BLaER1 treated with 17β-estradiol and CSF1 and Interleukin-3, amounts not matched to agents 10 nM and 100 nM (cell line): ENCODE results near the gene ETFA.

Source experiments
- H3K27ac ChIP-seq, 11 experiments: shearing (Covaris generic); formaldehyde crosslinking; 2 replicates each; pipeline ENCODE4 v1.8.1; 2022
- H3K27me3 ChIP-seq, 11 experiments: shearing (Covaris generic); formaldehyde crosslinking; 2 replicates each; pipeline ENCODE4 v1.8.1; 2022
- H3K36me3 ChIP-seq, 11 experiments: shearing (Covaris generic); formaldehyde crosslinking; 2 replicates each; pipeline ENCODE4 v1.8.1; 2022
- H3K4me1 ChIP-seq, 10 experiments: shearing (Covaris generic); formaldehyde crosslinking; 2 replicates each; pipeline ENCODE4 v1.8.1; 2022
- H3K4me2 ChIP-seq, 11 experiments: shearing (Covaris generic); formaldehyde crosslinking; 2 replicates each; pipeline ENCODE4 v1.8.1; 2022
- H3K4me3 ChIP-seq, 10 experiments: shearing (Covaris generic); formaldehyde crosslinking; 2 replicates each; pipeline ENCODE4 v1.8.1; 2022
- H3K9ac ChIP-seq, 11 experiments: shearing (Covaris generic); formaldehyde crosslinking; 2 replicates each; pipeline ENCODE4 v1.8.1; 2022
- H3K9me3 ChIP-seq, 11 experiments: shearing (Covaris generic); formaldehyde crosslinking; replicated peaks in 1 of 11; 2 replicates each; pipeline ENCODE4 v1.8.1; 2022
- H4K20me1 ChIP-seq, 11 experiments: shearing (Covaris generic); formaldehyde crosslinking; 2 replicates each; pipeline ENCODE4 v1.8.1; 2022
- Cebpa-rat ChIP-seq, 11 experiments: shearing (Covaris generic); IDR thresholded peaks; 2 replicates each; pipeline ENCODE4 v1.8.1; 2022

ETFA gene

GRCh38 chr15:76311100-76311953 is at the start of gene ETFA:
Gene ETFA (minus strand): TSS chr15:76311469. CDS start chr15:76311388, 81 bp downstream.
- H3K9ac ChIP-seq = peak within 1 kb of the TSS; percentile 95 to 99 (median 96)
- peaks cover 11 to 34% (median 18%) of the 10 kb centered on the region in 10 experiments for H3K4me1 ChIP-seq
- TF ChIP-seq Cebpa-rat (IDR thresholded peaks at IDR 0.05) = no peak

GRCh38 chr15:76360416-76360815 is 49.1 kb upstream of the ETFA start:
- Histone ChIP-seq H3K27me3 (no peaks in the 10 kb centered on the region), H3K4me1 (no peaks in the 10 kb centered on the region), H3K4me3 (no peak overlapping the region), H3K36me3 (no peaks in the 10 kb centered on the region; a peak in 1 of 22 replicates), H3K9ac (no peak overlapping the region), H4K20me1 (no peaks in the 10 kb centered on the region), H3K4me2 (no peak overlapping the region), H3K27ac (no peak overlapping the region), H3K9me3 (no peaks in the 10 kb centered on the region)
- TF ChIP-seq Cebpa-rat (IDR thresholded peaks at IDR 0.05) = no peak

More at GRCh38 chr15:76311100-76311953, at the start of gene ETFA:
- Histone ChIP-seq H3K27ac (peak within 1 kb of the TSS; percentile 90 to 99 (median 95)), H3K36me3 (peaks cover 0 to 30% (median 18%) of the 10 kb centered on the region in 11 experiments; a peak in 16 of 22 replicates), H3K9me3 (0 out of 22 replicates have a peak, but pooled peaks cover 0 to 2% (median 0%) of the 10 kb centered on the region in 11 experiments), H3K27me3 (no peaks in the 10 kb centered on the region), H4K20me1 (peaks cover 15 to 41% (median 36%) of the 10 kb centered on the region in 11 experiments; a peak in 18 of 22 replicates), H3K4me3 (peak within 1 kb of the TSS; percentile 79 to 93 (median 87)), H3K4me2 (peak within 1 kb of the TSS; percentile 79 to 93 (median 87))

DNA sequence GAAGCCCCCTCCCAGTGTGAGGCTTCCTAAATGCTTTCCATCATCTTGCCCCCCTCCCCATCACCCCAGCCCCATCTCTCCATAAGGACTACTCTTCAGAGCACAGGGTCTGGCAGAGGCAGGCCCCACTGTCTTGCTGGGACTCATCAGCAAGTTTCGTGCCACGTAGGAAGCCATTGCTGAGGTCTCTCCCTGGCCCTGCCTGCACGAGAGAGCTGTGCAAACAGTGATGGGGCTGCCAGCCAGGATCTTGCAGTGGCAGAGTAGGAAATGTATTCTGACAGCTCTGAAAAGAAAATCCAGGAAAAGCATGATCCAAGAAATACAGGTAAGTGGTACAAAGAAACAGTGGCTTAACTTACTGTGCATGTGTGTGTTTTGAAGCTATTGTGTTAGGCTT is 47.9 kb upstream of the ETFA start:
- no peak for TF ChIP-seq Cebpa-rat (IDR thresholded peaks at IDR 0.05)
- no peaks in the 10 kb centered on the region for H3K36me3 ChIP-seq
- H3K4me2 ChIP-seq = no peak overlapping the region
- no peaks in the 10 kb centered on the region for H3K27me3 ChIP-seq
- no peaks in the 10 kb centered on the region for H3K4me1 ChIP-seq
- no peaks in the 10 kb centered on the region for H3K9me3 ChIP-seq
- no peak overlapping the region for H3K9ac ChIP-seq
- no peak overlapping the region for H3K27ac ChIP-seq
- H4K20me1 ChIP-seq = 0 out of 22 replicates have a peak, but pooled peaks cover 0 to under 1% (median 0%) of the 10 kb centered on the region in 11 experiments
- no peak overlapping the region for H3K4me3 ChIP-seq

DNA sequence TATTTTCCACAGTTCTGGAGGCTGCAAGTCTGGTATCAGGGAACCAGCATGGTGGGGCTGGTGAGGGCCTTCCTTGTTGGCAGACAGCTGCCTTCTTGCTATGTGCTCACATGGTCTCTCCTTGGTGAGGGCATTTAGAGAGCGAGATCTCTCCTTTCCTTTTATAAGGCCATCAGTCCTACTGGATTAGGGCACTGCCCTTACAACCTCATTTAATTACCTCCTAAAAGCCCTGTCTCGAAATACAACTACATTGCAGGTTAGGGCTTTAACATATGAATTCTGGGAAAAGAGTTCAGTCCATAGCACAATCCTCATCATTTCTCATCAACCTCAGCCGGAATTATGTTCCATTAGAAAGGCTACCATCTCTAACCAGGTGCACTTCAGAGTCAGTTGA is 47.2 kb upstream of the ETFA start:
- no peak overlapping the region for H3K4me3 ChIP-seq
- H3K36me3 ChIP-seq = no peaks in the 10 kb centered on the region
- no peak overlapping the region for H3K4me2 ChIP-seq
- no peak for TF ChIP-seq Cebpa-rat (IDR thresholded peaks at IDR 0.05)
- 0 out of 22 replicates have a peak, but pooled peaks cover 0 to 4% (median 0%) of the 10 kb centered on the region in 11 experiments for H4K20me1 ChIP-seq
- no peaks in the 10 kb centered on the region for H3K27me3 ChIP-seq
- H3K27ac ChIP-seq = no peak overlapping the region
- H3K4me1 ChIP-seq = no peaks in the 10 kb centered on the region
- no peak overlapping the region for H3K9ac ChIP-seq
- no peaks in the 10 kb centered on the region for H3K9me3 ChIP-seq

DNA sequence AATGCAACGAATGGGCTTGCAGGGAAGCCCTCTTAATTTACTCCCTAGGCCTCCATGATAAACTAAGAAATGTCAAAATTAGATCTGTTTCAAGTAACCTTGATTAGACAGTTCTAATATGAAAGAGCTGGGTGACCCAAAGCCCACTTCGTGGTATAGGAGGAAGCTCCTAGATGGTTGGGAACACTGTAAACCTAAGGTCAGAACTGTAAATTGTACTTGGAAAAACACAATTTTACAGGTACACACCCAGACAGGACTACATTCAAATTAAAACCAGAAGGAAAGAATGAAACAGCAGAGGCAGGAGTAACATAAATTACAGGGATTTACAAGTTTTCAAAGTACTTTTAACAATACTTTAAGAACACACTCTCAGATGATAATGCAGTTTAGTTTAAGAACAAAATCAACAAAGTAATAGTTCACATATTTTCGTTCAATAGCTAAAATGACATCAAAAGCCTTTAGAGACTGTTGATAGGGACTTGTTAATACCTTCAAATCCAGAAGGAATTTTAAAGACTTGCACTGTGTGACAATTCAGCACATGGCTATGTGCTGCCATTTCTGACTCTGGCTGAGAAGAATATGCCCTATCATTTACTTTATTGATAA is 43.7 kb upstream of the ETFA start:
- Histone ChIP-seq H3K27ac (no peak overlapping the region), H3K4me2 (no peak overlapping the region), H4K20me1 (0 out of 22 replicates have a peak, but pooled peaks cover 0 to 4% (median 0%) of the 10 kb centered on the region in 11 experiments), H3K27me3 (peaks cover 0 to 5% (median 0%) of the 10 kb centered on the region in 11 experiments; a peak in 2 of 22 replicates), H3K4me3 (no peak overlapping the region), H3K4me1 (no peaks in the 10 kb centered on the region), H3K9ac (no peak overlapping the region), H3K36me3 (no peaks in the 10 kb centered on the region), H3K9me3 (no peaks in the 10 kb centered on the region)
- no peak for TF ChIP-seq Cebpa-rat (IDR thresholded peaks at IDR 0.05)

GRCh38 chr15:76353903-76354302 is 42.6 kb upstream of the ETFA start:
- no peak overlapping the region for H3K4me2 ChIP-seq
- TF ChIP-seq Cebpa-rat (IDR thresholded peaks at IDR 0.05) = no peak
- H3K4me3 ChIP-seq = no peak overlapping the region
- no peaks in the 10 kb centered on the region for H3K36me3 ChIP-seq
- no peaks in the 10 kb centered on the region for H3K9me3 ChIP-seq
- no peak overlapping the region for H3K9ac ChIP-seq
- no peak overlapping the region for H3K27ac ChIP-seq
- H3K4me1 ChIP-seq = no peaks in the 10 kb centered on the region
- peaks cover 0 to 15% (median 3%) of the 10 kb centered on the region in 11 experiments; a peak in 10 of 22 replicates for H3K27me3 ChIP-seq
- H4K20me1 ChIP-seq = 0 out of 22 replicates have a peak, but pooled peaks cover 0 to 4% (median 0%) of the 10 kb centered on the region in 11 experiments

GRCh38 chr15:76353023-76353577 is 41.8 kb upstream of the ETFA start:
- H3K27ac ChIP-seq = no peak overlapping the region
- H3K27me3 ChIP-seq = peaks cover 1 to 23% (median 9%) of the 10 kb centered on the region in 11 experiments; a peak in 19 of 22 replicates
- TF ChIP-seq Cebpa-rat (IDR thresholded peaks at IDR 0.05) = no peak

GRCh38 chr15:76349301-76350070 is 38.2 kb upstream of the ETFA start:
- H3K27ac ChIP-seq = no peak overlapping the region
- peaks cover 0 to 20% (median 14%) of the 10 kb centered on the region in 11 experiments; a peak in 16 of 22 replicates for H3K36me3 ChIP-seq
- no peak for TF ChIP-seq Cebpa-rat (IDR thresholded peaks at IDR 0.05)
- H3K9me3 ChIP-seq = peaks cover 20 to 28% (median 25%) of the 10 kb centered on the region in 11 experiments
- no peak overlapping the region for H3K4me2 ChIP-seq
- peaks cover 0 to 22% (median 11%) of the 10 kb centered on the region in 11 experiments; a peak in 9 of 22 replicates for H4K20me1 ChIP-seq
- peaks cover 37 to 59% (median 45%) of the 10 kb centered on the region in 11 experiments for H3K27me3 ChIP-seq
- no peak overlapping the region for H3K4me3 ChIP-seq
- no peaks in the 10 kb centered on the region for H3K4me1 ChIP-seq
- no peak overlapping the region for H3K9ac ChIP-seq

More at GRCh38 chr15:76353023-76353577, 41.8 kb upstream of the ETFA start:
- Histone ChIP-seq H3K9ac (no peak overlapping the region), H3K9me3 (no peaks in the 10 kb centered on the region; a peak in 2 of 22 replicates), H3K4me2 (no peak overlapping the region), H3K4me1 (no peaks in the 10 kb centered on the region), H3K36me3 (no peaks in the 10 kb centered on the region), H4K20me1 (0 out of 22 replicates have a peak, but pooled peaks cover 0 to 4% (median 0%) of the 10 kb centered on the region in 11 experiments), H3K4me3 (no peak overlapping the region)
